Lower leg skin (tissue), 3 donors: ENCODE data around the gene EDNRA.

Source experiments
- CTCF ChIP-seq, 3 donors: fragments of 450-650 bp; IDR thresholded peaks; one replicate each; pipeline ENCODE4 v1.5.1; 2016; ENCODE audit warnings: antibody characterized with exemption in 3 of 3, mild to moderate bottlenecking in 3 of 3, moderate library complexity in 2 of 3
- POLR2A ChIP-seq, 2 donors: fragments of 450-650 bp; IDR thresholded peaks; one replicate each; pipeline ENCODE4 v1.6.1; 2016 to 2017; ENCODE audit warnings: antibody characterized with exemption in 2 of 2, mild to moderate bottlenecking in 1 of 2, moderate library complexity in 1 of 2

- TF ChIP-seq POLR2A (IDR thresholded peaks at IDR 0.05) (no peak), CTCF (IDR thresholded peaks at IDR 0.05) (no peak)
Measured at GRCh38 chr4:147479376-147479775, 1.5 kb upstream of the EDNRA start.
